Hippocampal formation (tissue), 2 donors: Measurements from ENCODE around the gene AMN.

Experiments used
- DNase-seq, 2 donors: peaks; one replicate each; lab custom pipeline; 2025; lab: John Stamatoyannopoulos, UW

Gene AMN

GRCh38 chr14:102965971-102966655 lies 43.6 kb downstream of the AMN start:
- no peak for DNase-seq

- DNase-seq = no peak
Observed at GRCh38 chr14:102966681-102967505, 44.4 kb downstream of the AMN start.

- no peak for DNase-seq
Observed at GRCh38 chr14:102967506-102967795, 45.0 kb downstream of the AMN start.

- DNase-seq = no peak
Observed at GRCh38 chr14:102968306-102968705, 45.8 kb downstream of the AMN start.

GRCh38 chr14:102969060-102969791 lies 46.8 kb downstream of the AMN start:
- no peak for DNase-seq

- DNase-seq = no peak
Observed at GRCh38 chr14:102969901-102970300, 47.4 kb downstream of the AMN start.

GRCh38 chr14:102970496-102970895 lies 48.0 kb downstream of the AMN start:
- DNase-seq = no peak

- no peak for DNase-seq
Observed at GRCh38 chr14:102971314-102971713, 48.9 kb downstream of the AMN start.

- no peak for DNase-seq
Observed at GRCh38 chr14:102971836-102972606, 49.6 kb downstream of the AMN start.

GRCh38 chr14:102973706-102974285 lies 51.3 kb downstream of the AMN start:
- no peak for DNase-seq

- no peak for DNase-seq
Observed at GRCh38 chr14:102975662-102976061, 53.2 kb downstream of the AMN start.

- no peak for DNase-seq
Observed at GRCh38 chr14:102977475-102977874, 55.0 kb downstream of the AMN start.

- no peak for DNase-seq
Observed at GRCh38 chr14:102979406-102979805, 56.9 kb downstream of the AMN start.

GRCh38 chr14:102980409-102980810 lies 57.9 kb downstream of the AMN start:
- no peak for DNase-seq
